Loucy (cell line): ENCODE data around the gene SCN5A.

Source experiments
- H2AFZ ChIP-seq: fragments of 200-600 bp; sonication (generic); 2 replicates; pipeline ENCODE4 v1.6.0; 2016; ENCODE audit warnings: antibody characterized with exemption, mild to moderate bottlenecking, low read length, moderate library complexity
- H3F3A ChIP-seq: fragments of 200-600 bp; 2 replicates; pipeline ENCODE4 v1.6.0; 2016; ENCODE audit warnings: antibody characterized with exemption, low read depth, mild to moderate bottlenecking
- H3K27me3 ChIP-seq: fragments of 200-600 bp; sonication (generic); 2 replicates; pipeline ENCODE4 v1.6.1; 2014; ENCODE audit warnings: low read length, mild to moderate bottlenecking; ENCODE audit not compliant: insufficient read depth, poor library complexity, severe bottlenecking
- H3K36me3 ChIP-seq: fragments of 200-600 bp; sonication (generic); 2 replicates; pipeline ENCODE4 v1.6.1; 2016; ENCODE audit warnings: low read length; ENCODE audit not compliant: insufficient read depth
- H3K4me1 ChIP-seq: fragments of 200-600 bp; sonication (generic); 2 replicates; pipeline ENCODE4 v1.5.1; 2014; ENCODE audit warnings: low read length, mild to moderate bottlenecking; ENCODE audit not compliant: insufficient read depth, poor library complexity, severe bottlenecking
- H3K4me2 ChIP-seq: fragments of 200-600 bp; sonication (generic); 2 replicates; pipeline ENCODE4 v1.6.0; 2014; ENCODE audit warnings: antibody characterized with exemption, low read length, low read depth, mild to moderate bottlenecking; ENCODE audit not compliant: poor library complexity, severe bottlenecking
- H3K4me3 ChIP-seq: fragments of 200-600 bp; sonication (generic); 2 replicates; pipeline ENCODE4 v1.5.1; 2014; ENCODE audit warnings: low read length, mild to moderate bottlenecking, mixed read lengths; ENCODE audit not compliant: poor library complexity, severe bottlenecking
- H3K79me2 ChIP-seq: fragments of 200-600 bp; sonication (generic); 2 replicates; pipeline ENCODE4 v1.6.1; 2014; ENCODE audit warnings: low read length; ENCODE audit not compliant: insufficient read depth
- H3K9ac ChIP-seq: fragments of 200-600 bp; sonication (generic); 2 replicates; pipeline ENCODE4 v1.6.0; 2014; ENCODE audit warnings: mild to moderate bottlenecking, low read depth, low read length, moderate library complexity; ENCODE audit not compliant: poor library complexity, severe bottlenecking
- H3K9me2 ChIP-seq: fragments of 200-600 bp; sonication (generic); replicated peaks from 2 replicates; pipeline ENCODE4 v1.6.1; 2016; ENCODE audit warnings: low read depth, low read length, mixed read lengths
- H3K9me3 ChIP-seq: fragments of 200-600 bp; sonication (generic); 2 replicates; pipeline ENCODE4 v1.6.1; 2014; ENCODE audit warnings: mild to moderate bottlenecking, antibody characterized with exemption, low read length, low read depth; ENCODE audit not compliant: insufficient read depth
- H4K20me1 ChIP-seq: fragments of 200-600 bp; sonication (generic); 2 replicates; pipeline ENCODE4 v1.6.0; 2014; ENCODE audit warnings: antibody characterized with exemption, low read length, mild to moderate bottlenecking; ENCODE audit not compliant: insufficient read depth, poor library complexity, severe bottlenecking
- CTCF ChIP-seq: fragments of 200-600 bp; sonication (generic); conservative IDR thresholded peaks from 2 replicates; pipeline ENCODE4 v1.5.1; 2014; ENCODE audit warnings: mild to moderate bottlenecking, antibody characterized with exemption, low read length
- EZH2phosphoT487 ChIP-seq: fragments of 200-600 bp; IDR thresholded peaks from 2 replicates; pipeline ENCODE4 v1.6.1; 2018; ENCODE audit warnings: antibody characterized with exemption, mild to moderate bottlenecking, moderate library complexity, borderline replicate concordance

Gene SCN5A

DNA sequence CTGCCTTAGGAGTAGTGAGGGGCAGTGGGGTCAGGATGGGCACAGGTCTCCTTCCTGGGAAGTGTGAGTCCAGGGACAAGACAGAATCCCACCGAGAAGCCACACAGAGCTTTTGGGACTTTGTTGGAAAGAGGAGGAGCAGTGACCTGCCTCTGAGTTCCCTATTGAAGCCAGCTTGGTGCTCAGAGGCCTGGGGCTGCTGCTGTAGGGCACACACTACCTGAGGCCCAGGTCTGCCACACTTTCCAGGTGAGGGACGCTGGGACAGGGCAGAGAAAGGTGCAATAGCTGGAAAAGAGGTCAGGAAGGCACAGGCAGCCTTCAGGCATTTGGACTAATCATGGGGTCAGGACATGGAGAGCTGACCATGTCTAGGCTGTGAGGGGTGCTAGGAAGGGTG is 67.7 kb downstream of the SCN5A start:
- Histone ChIP-seq H2AFZ (no peak overlapping the region), H3F3A (no peaks in the 10 kb centered on the region), H3K9ac (no peak overlapping the region), H3K79me2 (no peaks in the 10 kb centered on the region), H4K20me1 (no peaks in the 10 kb centered on the region), H3K9me3 (no peaks in the 10 kb centered on the region), H3K4me3 (no peak overlapping the region), H3K36me3 (no peaks in the 10 kb centered on the region), H3K9me2 (no peaks in the 10 kb centered on the region), H3K4me2 (no peak overlapping the region), H3K4me1 (no peaks in the 10 kb centered on the region), H3K27me3 (no peaks in the 10 kb centered on the region)
- no peak for TF ChIP-seq CTCF
- TF ChIP-seq EZH2phosphoT487, result no peak

DNA sequence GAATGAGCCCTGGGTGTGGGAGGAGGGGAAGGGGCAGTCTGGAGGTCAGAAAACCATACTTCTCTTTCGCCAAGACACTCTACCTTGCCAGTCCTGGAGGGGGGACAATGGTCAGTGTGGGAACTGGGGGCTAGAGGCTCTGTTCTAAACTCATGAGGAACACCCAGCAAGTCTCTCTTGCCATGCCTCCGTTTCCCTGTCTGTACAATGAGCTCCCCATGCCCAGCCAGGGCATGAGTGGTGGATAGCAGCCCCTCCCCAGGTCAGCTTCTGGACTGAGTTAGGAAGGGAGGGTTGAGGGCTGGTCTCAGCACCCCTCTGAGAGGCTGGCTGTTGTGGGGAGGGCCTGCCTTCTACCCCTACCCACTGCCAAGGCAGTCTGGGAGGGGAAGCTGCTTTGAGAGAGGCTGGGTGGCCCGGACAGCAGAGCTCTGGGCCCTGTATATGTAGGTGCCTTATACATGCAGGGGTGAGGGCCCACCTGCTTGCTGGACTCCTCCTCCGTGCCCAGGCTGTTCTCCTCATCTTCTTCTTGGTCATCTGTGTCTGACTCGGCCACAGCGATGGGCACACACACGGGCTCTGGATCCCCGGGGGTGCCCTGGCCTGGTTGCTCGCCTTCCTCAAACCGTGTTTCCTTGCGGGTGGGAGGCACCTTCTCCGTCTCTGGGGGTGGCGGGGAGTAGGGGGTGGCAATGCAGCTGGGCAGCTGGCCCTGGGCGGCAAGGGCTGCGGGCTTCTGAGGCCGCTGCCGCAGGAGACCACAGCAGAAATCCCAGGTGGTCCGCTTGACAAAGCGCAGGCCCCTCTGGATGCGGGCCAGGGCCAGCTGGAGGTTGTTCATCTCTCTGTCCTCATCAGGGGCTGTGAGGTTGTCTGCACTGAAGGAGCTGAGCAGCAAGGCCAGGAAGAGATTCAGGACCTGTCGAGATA is 68.8 kb downstream of the SCN5A start:
- no peaks in the 10 kb centered on the region for H3K27me3 ChIP-seq
- no peaks in the 10 kb centered on the region for H3K9me3 ChIP-seq
- TF ChIP-seq EZH2phosphoT487 (no peak), CTCF (no peak)
- H3K79me2 ChIP-seq, result no peaks in the 10 kb centered on the region
- H3F3A ChIP-seq, result no peaks in the 10 kb centered on the region
- no peak overlapping the region for H3K9ac ChIP-seq
- H3K9me2 ChIP-seq, result no peaks in the 10 kb centered on the region
- no peak overlapping the region for H2AFZ ChIP-seq
- H3K4me3 ChIP-seq, result no peak overlapping the region
- H3K4me1 ChIP-seq, result no peaks in the 10 kb centered on the region
- H4K20me1 ChIP-seq, result no peaks in the 10 kb centered on the region
- H3K36me3 ChIP-seq, result no peaks in the 10 kb centered on the region
- no peak overlapping the region for H3K4me2 ChIP-seq

DNA sequence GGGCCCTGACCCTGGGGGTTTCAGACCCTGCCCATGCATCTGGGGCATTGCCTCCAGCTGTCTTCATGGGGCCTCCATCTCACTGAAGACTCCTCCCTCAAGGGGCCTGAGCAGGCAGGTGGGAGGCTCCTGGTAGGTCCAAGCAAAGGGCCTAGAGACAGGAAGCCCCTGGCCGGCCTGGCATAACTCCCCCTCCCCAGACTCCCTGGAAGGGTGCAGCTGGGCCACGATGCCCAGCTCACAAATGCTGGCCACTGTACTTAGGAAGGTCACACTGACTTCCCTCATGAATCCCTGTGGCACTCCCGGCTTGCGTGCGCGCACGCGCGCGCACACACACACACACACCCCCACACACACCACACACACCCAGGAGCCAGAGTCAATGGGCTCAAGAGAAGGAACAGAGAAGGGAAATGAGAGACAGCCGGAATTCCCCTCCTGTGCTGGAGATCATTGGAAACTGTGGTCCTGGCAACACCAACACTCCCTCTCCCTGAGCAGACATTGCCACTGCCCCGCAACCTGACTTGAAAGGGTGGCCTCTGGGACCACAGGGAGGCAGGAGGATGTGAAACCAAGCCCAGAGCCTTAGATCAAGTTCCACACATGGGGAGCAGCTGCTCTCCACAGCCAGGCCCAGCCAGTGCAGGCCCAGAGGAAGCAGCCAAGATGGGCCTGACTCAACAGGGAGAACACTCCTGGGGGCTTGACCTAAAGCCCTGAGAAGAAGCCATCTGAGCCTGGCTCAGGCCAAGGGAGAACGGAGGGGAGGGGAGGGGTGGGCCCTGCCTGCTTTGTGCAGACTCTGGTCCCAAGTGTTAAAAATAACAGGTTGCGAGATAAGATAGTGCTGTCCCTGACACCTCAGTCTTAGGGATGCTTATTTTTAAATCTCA is 69.7 kb downstream of the SCN5A start:
- no peak overlapping the region for H3K4me2 ChIP-seq
- H3F3A ChIP-seq, result no peaks in the 10 kb centered on the region
- no peaks in the 10 kb centered on the region for H3K36me3 ChIP-seq
- H4K20me1 ChIP-seq, result no peaks in the 10 kb centered on the region
- H3K9me2 ChIP-seq, result no peaks in the 10 kb centered on the region
- no peak overlapping the region for H3K4me3 ChIP-seq
- TF ChIP-seq EZH2phosphoT487, result no peak
- no peak for TF ChIP-seq CTCF
- no peaks in the 10 kb centered on the region for H3K27me3 ChIP-seq
- H3K4me1 ChIP-seq, result no peaks in the 10 kb centered on the region
- H2AFZ ChIP-seq, result no peak overlapping the region
- no peaks in the 10 kb centered on the region for H3K79me2 ChIP-seq
- H3K9me3 ChIP-seq, result no peaks in the 10 kb centered on the region
- H3K9ac ChIP-seq, result no peak overlapping the region
